GM19240 (cell line): ENCODE data around the gene DRG1.
"Not testable (repeated sequence)": the region's sequence is repeated elsewhere in the genome, so short reads cannot be mapped to it uniquely, and the experiment has no call there.

Experiments
- DNase-seq: peaks from one replicate; pipeline ENCODE4 v3.0.0; 2011; ENCODE audit warnings: low spot score; ENCODE audit not compliant: insufficient read length

The DRG1 gene

DNA sequence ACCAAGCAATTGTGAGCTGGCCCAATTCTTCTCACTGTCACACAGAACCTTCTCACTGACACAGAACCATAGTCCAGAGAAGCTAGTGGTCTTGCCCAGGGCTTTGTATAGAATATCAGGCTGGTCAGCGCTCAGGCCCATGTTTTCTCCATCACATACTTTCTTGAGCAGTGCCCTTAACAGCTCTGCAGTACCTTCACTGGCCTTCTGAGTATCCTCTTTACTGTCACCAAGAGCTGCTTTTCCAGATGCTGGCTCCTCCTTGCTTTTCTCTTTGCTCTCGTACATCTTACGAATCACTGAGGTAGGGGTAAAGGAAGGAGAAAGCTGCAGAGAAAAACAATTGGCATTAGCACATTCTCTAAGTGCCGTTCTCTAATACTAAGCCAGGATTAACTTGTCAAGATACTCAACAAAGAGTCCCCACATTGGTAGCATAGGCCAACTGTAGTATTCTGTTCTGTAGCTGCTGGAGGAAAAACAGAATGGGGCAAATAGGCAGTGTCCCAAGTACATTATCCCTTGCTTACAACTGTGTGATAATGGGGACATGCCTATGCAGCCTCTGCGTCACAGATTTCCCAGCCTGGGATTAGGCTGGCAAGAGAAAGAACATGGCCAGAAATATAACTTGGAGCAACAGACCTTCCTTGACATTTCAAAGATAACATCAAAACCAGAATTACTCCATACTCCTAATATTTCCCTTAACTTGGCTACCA lies 43.5 kb downstream of the DRG1 start:
- no peak for DNase-seq

DNA sequence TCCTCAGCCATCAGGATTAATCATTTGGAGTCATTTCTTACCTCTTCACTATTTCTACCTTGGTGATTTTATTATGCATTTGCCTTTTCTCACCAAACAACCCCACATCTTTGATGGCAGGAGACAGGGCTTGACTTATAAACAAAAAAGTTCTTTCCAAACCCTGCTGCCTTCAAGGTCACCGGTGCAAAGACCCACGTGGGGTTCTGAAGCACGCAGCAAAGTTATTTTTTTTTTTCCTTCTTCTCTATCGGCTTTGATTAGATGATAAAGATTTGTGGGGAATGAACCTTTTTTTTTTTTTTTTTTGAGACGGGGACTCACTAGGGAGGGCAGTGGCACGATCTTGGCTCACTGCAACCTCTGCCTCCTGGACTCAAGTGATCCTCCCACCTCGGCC lies 44.1 kb downstream of the DRG1 start:
- no peak for DNase-seq

DNA sequence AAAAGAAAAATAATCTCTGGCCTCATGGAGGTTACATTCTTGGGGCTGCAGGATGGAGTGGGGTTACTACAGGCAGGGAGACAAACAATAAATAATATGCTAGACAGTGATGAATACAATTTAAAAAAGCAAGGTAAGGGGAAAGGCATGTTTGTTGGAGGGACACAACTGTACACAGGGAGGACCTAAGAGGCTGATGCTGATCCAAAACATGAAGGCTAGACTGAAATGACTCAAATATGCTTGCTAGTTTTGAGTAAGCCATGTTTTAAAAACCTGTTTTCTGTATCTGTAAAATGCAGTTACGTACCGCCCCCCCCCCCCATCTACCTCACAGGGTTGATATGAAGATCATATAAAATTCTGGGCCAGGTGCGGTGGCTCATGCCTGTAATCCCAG lies 46.2 kb downstream of the DRG1 start:
- DNase-seq: no peak

DNA sequence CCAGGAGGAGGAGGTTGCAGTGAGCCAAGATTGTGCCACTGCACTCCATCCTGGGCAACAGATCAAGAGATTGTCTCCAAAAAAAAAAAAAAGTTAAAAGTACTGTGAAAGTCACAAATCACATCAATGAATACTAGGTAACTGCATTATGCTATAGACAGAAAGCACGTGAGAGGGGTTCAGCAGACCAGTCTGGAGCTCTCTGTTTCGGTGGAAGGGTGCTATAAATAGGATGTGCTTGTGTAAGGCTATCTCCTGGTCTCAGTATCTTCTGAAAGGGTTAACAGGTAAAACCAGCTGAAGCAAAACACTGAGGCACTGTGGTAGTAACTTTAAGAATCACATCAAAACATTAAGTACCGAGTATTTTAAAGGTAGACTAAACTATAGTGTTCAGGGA lies 46.8 kb downstream of the DRG1 start:
- DNase-seq: no peak

DNA sequence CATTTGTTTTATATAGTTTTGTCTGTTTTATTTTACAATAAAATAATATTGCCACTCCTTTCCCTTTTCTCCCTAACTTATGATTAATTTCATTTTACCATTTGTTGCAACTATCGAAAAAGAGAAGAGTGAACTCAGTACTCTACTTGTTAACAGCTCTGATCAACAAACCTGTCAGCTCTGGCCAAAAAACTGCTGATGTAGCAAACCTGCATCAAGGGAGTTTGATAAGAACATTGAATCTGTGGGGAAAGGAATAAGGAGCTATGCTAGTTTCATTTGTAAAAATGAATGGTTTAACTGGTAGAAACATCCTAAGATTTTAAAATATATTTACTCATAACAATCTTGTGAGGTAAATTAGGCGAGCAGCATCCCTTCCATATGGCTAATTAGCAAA lies 47.4 kb downstream of the DRG1 start:
- DNase-seq: no peak

DNA sequence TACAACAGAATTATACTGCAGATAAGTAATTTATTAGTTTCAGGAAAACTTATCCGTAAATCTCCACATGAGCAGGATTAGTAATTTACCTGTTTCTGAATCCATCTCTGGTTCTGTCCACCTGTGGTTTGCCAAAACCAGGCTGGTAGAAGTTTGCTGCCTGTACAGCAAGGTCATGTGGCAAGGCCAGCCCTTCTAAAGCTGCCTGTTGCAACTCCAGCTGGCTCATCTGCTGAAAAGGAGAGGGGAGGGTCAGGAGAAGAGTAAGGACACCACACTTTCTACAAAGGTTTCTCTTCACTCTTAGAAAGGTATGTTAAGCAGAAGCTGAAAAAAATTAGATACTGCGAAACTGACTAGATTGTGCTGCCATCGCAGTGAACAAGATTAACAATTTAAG lies 47.9 kb downstream of the DRG1 start:
- DNase-seq: no peak

DNA sequence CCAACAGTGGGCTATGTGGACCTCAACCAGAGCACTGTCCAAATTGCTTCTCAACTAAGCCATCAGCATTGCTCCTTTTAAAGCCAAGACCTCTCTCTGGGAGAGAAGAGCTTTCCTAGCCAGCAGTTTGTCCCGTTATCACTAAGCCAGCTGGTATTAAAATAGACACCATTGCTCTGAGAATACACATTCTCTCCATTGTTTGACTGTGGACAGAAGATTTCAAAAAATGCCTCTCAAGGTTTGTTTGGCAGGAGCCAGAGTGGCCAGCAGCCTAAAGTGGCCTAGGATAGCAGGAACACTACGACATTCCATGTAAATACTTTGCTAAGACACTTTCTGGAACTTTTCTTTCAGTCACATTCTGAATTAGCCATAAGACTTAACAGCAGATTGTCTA lies 49.0 kb downstream of the DRG1 start:
- DNase-seq: no peak

DNA sequence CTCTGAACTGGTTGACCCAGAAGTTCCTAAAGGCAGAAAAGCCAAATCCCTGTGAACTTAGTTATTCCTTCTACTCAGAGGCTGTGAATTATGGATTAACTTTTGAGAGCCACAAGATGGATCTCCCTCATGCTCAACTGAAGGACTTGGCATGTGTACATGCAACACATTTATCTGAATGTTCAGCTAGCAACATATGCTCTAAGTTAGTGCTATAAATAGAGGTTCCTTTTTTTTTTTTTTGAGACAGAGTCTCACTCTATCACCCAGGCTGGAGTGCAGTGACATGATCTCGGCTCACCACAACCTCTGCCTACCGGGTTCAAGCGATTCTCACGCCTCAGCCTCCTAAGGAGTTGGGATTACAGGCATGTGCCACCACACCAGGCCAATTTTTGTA lies 50.1 kb downstream of the DRG1 start:
- DNase-seq: no peak

DNA sequence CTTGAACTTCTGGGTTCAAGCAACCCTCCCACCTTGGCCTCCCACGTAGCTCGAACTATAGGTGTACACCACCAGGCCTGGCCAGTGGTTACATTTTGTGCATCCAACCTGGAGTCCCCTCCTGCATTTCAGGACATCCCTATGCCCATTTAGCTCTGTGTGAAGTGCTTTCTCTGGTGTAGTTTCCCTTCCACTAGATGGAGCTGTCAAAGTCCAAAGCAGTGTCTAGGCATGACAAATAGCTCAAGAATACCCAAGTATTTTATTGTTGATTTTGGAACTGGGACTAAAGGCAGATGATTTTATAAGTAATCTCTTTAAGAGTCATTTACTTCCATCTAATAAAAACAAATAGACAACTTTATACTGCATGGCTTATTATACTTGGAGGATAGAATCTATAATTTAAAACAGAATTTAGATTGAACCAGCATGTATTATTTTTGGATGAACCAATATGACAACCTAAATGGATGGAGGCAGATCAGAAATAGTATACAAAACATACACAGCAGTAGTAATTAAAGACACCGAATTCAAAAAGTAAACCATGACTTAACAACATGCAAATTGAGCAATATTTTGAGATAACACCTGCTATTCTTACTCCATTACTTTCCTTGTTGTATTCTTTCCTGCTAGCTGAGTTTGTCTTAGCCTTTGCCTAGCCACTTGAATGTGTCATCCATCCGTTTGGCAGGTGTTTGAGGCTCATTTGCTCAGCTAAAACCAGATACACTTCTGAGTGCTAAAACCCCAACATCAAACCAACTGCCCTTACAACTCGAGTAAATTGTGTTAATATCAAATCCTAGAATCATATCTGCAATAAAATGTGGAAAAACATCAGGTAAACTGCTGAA lies 52.5 kb downstream of the DRG1 start:
- DNase-seq: peak; percentile 18

DNA sequence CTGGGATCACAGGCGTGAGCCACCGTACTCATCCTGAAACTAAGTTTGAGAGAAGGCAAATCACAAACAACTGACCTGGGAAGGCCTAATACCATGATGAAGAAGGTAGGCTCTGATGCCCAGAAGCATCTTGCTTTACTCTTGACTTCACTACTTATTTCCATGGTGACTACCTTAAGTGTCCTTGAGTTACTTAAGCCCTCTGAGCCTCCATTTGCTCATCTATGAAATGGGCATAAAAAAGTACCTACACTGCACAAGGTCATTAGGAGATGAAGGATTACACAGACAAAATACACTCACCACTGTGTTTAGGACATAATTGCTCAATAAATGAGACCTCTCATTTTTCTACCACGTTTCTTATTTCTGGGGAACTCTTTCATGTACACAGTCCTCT lies 62.3 kb downstream of the DRG1 start:
- DNase-seq: no peak

DNA sequence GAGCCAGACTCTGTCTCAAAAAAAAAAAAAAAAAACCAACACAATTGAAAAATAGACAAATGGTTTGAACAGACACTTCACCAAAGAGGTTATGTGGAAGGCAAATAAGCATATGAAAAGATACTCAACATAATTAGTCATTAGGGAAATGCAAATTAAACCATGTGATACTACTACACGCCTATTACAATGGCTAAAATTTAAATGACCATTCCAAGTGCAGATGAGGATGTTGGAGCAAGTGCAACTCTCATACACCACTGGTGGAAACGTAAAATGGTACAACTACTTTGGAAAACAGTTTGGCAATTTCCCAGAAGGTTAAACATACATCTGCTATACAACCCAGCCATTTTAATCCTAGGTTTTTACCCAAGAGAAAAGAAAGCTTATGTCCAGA lies 65.9 kb downstream of the DRG1 start:
- DNase-seq: no peak

DNA sequence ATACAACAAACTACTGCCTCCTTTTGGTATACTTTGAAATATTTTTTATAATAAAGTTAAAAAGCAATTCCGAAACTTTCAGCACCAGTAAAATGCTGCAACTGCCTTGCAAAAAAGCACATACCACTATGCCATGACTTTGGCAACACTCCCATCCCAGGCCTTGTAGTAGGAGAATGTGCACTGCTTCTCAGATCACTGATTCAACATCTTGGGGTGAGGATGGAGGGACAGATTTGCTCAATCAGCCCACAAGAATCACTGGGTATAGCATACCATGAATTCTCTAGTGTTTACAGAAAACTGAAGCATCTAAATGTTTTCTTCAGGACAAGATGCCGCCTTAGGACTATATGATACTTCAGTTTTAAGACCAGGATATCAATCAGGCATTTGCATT lies 75.3 kb downstream of the DRG1 start:
- DNase-seq: no peak

DNA sequence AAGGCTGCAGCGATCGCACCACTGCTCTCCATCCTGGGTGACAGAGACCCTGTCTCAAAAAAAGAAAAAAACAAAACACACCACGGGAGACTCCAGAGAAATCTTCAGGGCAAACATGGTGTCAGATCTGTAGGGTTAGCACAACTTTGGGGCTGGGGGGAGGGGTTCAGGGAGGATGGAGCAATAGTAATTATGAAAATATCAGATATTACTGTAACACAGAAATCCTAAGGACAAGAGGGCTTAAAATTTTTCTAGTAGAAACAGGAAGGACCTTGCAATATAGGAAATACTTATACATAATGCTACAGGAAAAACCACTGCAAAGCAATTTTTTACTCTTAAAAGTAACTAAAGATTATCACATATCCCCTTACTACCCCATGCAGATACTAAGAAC lies 76.4 kb downstream of the DRG1 start:
- DNase-seq: no peak

DNA sequence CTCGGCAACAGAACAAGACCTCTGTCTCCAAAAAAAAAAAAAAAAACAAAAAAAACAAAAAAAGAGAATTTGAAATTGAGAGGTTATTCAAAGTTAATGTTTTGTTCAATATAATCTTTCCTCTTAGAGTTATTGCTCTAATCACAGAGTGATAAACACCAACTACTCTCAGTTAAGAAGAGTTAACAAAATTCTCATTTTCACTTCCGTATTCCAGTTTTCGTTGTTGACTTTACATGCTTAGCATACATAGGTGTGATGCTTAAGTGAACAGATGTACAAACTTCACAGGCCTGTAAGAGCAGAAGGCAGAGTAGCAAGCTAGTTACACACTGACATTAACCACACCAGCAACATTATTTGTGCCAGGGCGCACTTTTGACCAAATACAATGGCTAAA lies 77.9 kb downstream of the DRG1 start:
- peak; percentile 31 for DNase-seq

DNA sequence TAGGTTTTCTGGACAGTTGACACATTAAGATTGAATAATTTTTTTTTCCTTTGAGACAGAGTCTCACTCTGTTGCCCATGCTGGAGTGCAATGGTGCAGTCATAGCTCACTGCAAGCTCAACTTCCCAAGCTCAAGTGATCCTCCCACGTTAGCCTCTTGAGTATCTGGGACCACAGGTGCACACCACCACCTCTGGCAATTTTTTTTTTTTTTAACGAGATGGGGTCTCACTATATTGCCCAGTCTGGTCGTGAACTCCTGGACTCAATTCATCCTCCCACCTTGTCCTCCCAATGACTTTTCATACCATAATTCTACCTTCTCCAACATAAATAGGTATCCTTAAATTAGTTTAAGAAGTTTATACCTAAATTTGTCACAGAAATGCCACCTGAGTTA lies 81.7 kb downstream of the DRG1 start:
- DNase-seq: no peak

DNA sequence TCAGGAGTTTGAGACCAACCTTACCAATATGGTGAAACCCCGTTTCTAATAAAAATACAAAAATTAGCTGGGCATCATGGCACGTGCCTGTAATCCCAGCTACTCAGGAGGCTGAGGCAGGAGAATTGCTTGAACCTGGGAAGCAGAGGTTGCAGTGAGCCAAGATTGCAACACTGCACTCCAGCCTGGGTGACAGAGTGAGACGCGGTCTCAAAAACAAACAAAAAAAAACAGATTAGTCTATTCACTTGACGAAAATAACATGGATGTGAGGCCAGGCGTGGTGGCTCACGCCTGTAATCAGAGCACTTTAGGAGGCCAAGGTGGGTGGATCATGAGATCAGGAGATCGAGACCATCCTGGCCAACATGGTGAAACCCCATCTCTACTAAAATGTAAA lies 83.1 kb downstream of the DRG1 start:
- DNase-seq: not testable (repeated sequence)
